Smooth muscle cell of the brain vasculature (primary cell): ENCODE results near the gene FFAR1.

Experiments
- DNase-seq: peaks from one replicate; pipeline ENCODE4 v3.0.0-alpha.2; 2012; ENCODE audit warnings: low read depth, low spot score

FFAR1 gene

GRCh38 chr19:35314858-35315470 is 32.7 kb upstream of the FFAR1 start:
- DNase-seq: no peak

DNA sequence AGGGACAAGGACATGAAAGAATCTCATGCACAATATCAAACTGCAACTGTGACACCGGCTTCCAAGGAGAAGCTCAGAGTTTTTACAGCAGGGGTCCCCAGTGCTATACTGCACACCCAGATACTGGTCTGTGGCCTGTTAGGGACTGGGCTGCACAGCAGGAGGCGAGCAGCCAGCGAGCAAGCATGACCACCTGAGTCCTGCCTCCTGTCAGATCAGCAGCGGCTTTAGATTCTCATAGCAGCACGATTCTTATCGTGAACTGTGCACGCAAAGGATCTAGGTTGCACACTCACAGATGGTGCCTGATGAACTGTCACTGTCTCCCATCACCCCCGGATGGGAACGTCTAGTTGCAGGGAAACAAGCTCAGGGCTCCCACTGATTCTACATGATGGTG is 31.8 kb upstream of the FFAR1 start:
- no peak for DNase-seq

- DNase-seq: no peak
Measured at GRCh38 chr19:35316560-35316959, 31.1 kb upstream of the FFAR1 start.

DNA sequence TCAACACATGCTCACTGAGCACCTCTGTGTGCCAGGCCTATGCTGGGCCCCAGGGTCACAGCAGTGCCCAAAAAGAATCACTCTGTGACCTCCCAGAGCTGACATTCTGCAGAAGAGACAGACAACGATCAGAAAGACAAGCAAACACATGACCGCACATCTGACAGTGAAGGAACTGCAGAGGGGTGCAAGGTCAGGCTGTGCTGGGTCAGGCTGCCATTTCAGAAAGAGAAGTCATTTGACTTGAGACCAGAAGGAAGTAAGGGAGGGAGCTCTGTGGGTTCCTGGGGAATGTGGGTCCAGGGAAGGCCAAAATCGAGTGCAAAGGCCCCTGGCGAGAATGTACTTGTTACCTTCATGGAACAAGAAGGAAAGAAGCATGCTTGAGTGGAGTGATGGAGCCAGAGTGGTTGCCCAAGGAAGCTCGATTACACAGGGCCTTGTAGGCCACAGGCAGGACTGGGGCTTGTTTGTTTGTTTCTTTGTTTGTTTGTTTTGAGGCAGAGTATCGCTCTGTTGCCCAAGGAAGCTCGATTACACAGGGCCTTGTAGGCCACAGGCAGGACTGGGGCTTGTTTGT is 30.1 kb upstream of the FFAR1 start:
- no peak for DNase-seq

DNA sequence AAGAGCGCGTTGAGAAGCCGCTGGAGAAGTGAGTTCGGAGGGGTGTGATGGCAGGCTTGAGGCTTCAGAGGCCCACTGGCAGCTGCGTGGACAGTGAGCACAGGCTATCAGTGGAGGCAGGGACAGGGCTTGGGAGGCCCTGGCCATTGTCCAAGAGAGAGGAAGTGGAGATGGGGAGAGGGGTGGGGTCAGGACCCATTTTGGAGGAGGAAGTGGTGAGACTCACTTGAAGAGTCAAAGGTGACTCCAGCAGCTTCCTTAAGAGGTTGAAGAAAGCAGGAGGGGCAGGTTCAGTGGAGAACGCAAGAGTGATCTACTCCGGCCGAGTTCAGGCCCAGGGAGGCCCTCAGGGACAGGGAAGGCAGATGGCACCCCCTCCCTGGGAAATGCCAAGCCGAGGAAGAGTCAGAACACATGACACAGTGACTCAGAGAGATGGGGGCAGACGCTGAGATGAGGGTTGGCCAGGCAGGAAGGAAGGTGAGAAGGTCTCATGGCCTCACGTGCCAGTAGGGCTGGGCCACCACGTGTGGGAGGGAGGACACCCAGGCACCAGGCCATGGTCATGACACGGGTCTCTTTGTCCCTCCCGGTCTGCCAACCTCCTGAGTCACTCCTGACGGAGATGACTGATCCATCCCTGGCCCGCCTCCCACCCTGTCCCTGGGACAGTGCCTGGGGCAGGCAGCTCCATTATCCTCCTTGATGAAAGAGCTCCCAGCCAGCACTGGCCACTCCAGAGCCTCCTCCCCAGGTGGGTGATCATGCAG is 28.8 kb upstream of the FFAR1 start:
- DNase-seq: no peak

GRCh38 chr19:35320065-35320713 is 27.5 kb upstream of the FFAR1 start:
- no peak for DNase-seq

DNA sequence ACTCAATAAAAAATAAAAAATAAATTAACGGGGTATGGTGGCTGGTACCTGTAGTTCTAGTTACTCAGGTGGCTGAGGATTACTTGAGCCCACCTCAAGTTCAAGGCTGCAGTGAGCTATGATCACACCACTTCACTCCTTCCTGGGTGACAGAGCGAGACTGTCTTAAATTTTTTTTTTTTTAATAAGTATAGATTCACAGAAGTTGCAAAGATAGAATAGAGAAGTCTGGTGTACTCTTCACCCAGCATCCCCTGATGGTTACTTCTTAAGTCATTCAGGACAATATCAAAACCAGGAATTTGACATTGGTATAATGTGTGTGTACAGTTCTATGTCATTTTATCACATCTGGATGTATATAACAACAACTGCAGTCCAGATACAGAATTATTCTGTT is 26.4 kb upstream of the FFAR1 start:
- no peak for DNase-seq

- DNase-seq: no peak
Measured at GRCh38 chr19:35322014-35322413, 25.7 kb upstream of the FFAR1 start.

GRCh38 chr19:35327642-35328041 is 20.1 kb upstream of the FFAR1 start:
- DNase-seq: no peak

DNA sequence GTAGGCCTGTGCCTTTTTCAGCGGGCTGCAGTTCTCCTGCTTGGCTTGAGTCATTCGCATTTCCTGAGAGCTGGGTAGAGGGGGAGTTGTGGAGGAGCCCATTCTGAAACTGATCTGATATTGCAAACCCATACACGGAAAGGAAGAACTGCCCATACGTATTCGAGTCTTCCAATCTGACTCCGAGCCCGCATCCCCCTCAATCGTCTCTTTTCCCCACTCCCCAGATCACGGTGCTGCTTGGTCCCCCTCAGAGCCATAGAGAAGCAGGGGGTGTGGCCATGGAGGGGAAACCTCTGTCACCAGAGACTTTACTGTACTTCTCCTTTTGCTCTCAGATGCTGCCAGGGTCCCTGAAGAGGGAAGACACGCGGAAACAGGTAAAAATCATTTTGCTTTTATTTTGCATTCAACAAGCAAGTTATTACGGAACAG is 18.8 kb upstream of the FFAR1 start, which contains the start of gene CD22:
TSS of gene CD22 (plus strand) at position 337 of the 435 bp plus-strand sequence. CDS start 2,854 bp downstream, outside the sequence.
- no peak for DNase-seq

DNA sequence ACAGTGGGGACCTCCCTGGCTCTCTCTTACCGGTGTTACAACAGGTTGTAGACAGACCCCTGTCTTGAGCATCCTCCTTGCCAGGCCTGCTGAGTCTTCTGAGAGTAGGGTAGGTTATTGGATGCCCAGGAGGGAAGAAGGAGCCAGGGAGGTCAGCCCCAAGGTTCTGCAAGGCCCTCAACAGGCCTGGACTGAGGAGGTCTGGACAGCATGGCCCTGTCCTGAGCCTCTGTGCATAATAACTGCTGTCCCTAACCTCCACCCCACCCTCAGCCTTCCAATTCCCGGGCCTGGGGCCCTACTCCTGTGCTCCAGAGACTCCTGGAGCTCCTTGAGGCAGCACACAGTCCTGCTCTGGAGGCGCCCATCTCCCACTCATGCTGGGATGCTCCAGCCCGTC is 18.4 kb upstream of the FFAR1 start:
- no peak for DNase-seq

DNA sequence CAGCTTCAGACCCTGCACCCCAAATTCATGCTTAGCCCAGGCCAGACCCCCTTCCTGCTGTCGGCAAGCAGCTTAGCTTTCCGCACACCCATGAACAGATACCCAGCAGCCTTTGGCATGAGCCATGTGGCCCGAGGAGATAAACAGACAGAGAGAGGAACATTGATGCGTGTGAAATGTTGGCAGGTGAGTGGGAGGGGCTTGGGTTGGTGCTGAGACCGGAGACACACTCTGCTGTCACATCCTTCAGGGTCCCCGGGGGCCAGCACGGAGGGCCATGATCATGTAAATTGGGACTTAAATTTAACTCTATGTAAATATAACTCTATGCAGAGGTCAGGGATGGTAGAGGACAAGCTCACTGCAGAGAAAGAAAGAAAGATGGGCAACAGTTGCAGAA is 17.2 kb upstream of the FFAR1 start:
- no peak for DNase-seq

DNA sequence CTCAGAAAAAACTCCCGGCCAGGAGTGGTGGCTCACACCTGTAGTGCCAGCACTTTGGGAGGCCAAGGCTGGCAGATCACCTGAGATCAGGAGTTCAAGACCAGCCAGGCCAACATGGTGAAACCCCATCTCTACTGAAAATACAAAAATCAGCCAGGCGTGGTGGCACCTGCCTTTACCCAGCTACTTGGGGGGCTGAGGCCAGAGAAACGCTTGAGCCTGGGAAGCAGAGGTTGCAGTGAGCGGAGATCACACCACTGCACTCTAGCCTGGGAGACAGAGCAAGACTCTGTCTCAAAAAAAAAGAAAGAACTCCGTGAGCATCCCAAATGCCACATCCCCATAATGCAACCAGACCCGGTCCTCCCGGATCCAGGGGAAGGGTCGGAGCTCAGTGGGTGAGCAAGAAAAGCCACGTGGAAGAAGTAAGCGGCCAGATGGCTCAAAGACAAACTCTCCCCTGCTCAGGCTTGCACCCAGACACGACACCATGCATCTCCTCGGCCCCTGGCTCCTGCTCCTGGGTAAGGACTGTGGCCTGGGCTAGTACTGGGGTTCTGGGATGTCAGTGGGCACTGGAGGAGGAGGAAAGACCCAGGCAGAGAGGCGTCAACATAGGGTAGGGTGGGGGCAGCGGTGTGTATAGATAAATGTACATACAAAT is 16.0 kb upstream of the FFAR1 start:
- no peak for DNase-seq

DNA sequence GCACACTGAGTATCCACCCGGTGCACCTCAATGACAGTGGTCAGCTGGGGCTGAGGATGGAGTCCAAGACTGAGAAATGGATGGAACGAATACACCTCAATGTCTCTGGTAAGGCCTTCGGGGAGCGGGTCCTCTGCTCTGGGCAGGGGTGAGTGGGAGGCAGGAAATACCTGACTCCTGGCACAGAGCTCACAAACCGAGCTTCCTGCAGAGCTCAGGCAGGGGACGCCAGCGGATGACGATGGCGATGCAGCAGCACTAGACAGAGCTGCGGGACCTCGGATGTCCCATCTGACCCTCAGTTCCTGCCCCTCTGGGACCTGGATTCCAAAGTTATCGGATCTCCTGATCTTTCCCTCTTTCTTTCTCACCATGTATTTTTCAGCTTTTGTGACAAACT is 14.9 kb upstream of the FFAR1 start:
- no peak for DNase-seq

GRCh38 chr19:35334144-35334753 is 13.5 kb upstream of the FFAR1 start:
- DNase-seq: no peak

DNA sequence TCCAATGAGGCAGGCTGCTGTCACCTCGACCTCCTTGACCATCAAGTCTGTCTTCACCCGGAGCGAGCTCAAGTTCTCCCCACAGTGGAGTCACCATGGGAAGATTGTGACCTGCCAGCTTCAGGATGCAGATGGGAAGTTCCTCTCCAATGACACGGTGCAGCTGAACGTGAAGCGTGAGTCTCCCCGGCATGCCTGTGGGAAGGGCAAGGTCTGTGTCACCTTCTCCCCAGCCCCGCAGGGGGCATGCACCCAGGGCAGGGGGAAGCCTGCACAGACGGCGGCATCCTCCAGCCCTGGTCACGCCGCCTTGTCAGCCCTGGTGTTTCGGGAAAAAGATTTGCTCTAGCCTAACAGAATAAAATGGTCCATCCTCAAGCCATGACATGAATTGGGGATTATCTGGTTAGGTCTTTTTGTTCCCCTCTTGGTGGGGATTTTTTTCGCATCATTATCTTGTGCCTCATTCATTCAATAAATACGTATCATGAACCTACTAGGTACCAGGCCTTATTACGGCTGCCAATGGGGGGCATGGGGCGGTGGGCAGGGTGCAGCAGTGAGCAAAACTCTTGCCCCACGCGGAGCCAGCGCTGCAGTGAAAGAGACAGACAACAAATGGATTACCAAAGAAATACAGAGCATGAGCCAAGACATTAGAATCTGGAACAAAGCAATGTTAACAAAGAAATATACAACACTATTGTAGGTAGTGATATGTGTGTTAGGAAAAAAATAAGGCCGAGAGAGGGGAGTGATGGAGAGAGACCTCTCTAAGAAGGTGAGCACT is 11.3 kb upstream of the FFAR1 start:
- DNase-seq: no peak

- no peak for DNase-seq
Measured at GRCh38 chr19:35337097-35337983, 10.4 kb upstream of the FFAR1 start.

- DNase-seq: no peak
Measured at GRCh38 chr19:35337984-35338296, 9.8 kb upstream of the FFAR1 start.

DNA sequence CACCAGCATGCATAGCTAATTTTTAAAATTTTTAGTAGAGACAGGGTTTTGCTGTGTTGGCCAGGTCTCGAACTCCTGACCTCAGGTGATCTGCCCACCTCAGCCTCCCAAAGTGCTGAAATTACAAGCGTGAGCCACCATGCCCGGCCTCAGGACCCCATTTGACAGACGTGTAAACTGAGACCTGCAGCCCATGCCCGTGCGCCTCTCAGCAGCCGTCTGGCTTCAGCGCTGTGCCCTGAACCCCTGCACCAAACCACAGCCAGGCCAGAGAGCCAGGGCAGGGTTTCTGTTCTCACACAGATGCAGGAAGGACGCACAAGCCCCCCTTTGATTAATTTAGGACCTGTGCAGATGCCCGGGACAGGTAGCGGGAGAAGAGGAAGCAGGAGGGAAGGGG is 7.3 kb upstream of the FFAR1 start:
- no peak for DNase-seq

- no peak for DNase-seq
Measured at GRCh38 chr19:35341006-35341405, 6.7 kb upstream of the FFAR1 start.
